PC-3 (cell line): ENCODE measurements around the gene CLIP3. TPM values are rescaled to one million over a fixed set of nuclear protein-coding genes. Genes with fewer than 3 reads are reported as not detected.

Source experiments
- ATAC-seq: fragments of 200-7000 bp; cut with Tn5 transposase; 2 replicates; pipeline ENCODE4 v1.9.1; 2020; ENCODE audit warnings: mild to moderate bottlenecking, moderate library complexity
- BruUV-seq: library from RNA; stranded (reverse); fragments of 400-500 nt; replicated peaks from 2 replicates; lab custom pipeline; 2021; lab: Mats Ljungman, UMichigan
- CTCF ChIA-PET: fragments of 300-600 bp; sonication (Branson Sonifier 250); formaldehyde crosslinking; loops from one replicate; lab custom pipeline; 2022; ENCODE audit warnings: antibody characterized with exemption; lab: Charles Lee
- POLR2A ChIA-PET: fragments of 300-600 bp; sonication (Branson Sonifier 250); formaldehyde crosslinking; loops from one replicate; lab custom pipeline; 2022; ENCODE audit warnings: antibody characterized with exemption; ENCODE audit not compliant: unreplicated experiment; lab: Charles Lee
- DNase-seq: peaks from one replicate; pipeline ENCODE4 v3.0.0-alpha.2; 2015
- H2AFZ ChIP-seq: fragments of 300-600 bp; sonication (generic); 2 replicates; pipeline ENCODE4 v1.6.0; 2016; ENCODE audit warnings: antibody characterized with exemption, low read length
- H3F3A ChIP-seq: fragments of 300-600 bp; sonication (generic); one replicate; pipeline ENCODE4 v1.6.0; 2017; ENCODE audit warnings: antibody characterized with exemption, low read length, control low read depth, mild to moderate bottlenecking; ENCODE audit not compliant: unreplicated experiment
- H3K27ac ChIP-seq: fragments of 300-600 bp; sonication (generic); 2 replicates; pipeline ENCODE4 v1.5.1; 2016; ENCODE audit warnings: mild to moderate bottlenecking, low read length
- H3K27me3 ChIP-seq: fragments of 300-600 bp; sonication (generic); 2 replicates; pipeline ENCODE4 v1.6.1; 2016; ENCODE audit warnings: low read length, mixed read lengths
- H3K36me3 ChIP-seq: fragments of 300-600 bp; sonication (generic); 2 replicates; pipeline ENCODE4 v1.6.1; 2016; ENCODE audit warnings: low read depth, mixed run types, low read length, mixed read lengths
- H3K4me1 ChIP-seq: fragments of 300-600 bp; sonication (generic); 2 replicates; pipeline ENCODE4 v1.5.1; 2016; ENCODE audit warnings: low read length; ENCODE audit not compliant: insufficient read depth
- H3K4me2 ChIP-seq: fragments of 300-600 bp; sonication (generic); 2 replicates; pipeline ENCODE4 v1.6.0; 2016; ENCODE audit warnings: low read length
- H3K4me3 ChIP-seq: fragments of 300-600 bp; sonication (generic); 2 replicates; pipeline ENCODE4 v1.5.1; 2016; ENCODE audit warnings: mild to moderate bottlenecking, low read length, mixed read lengths
- H3K79me2 ChIP-seq: fragments of 300-600 bp; sonication (generic); 2 replicates; pipeline ENCODE4 v1.6.1; 2017; ENCODE audit warnings: low read length, mixed read lengths
- H3K9ac ChIP-seq: fragments of 300-600 bp; sonication (generic); 2 replicates; pipeline ENCODE4 v1.6.0; 2016; ENCODE audit warnings: mild to moderate bottlenecking, low read length
- H3K9me2 ChIP-seq: fragments of 300-600 bp; sonication (generic); replicated peaks from 2 replicates; pipeline ENCODE4 v1.6.1; 2016; ENCODE audit warnings: mixed run types, low read length, mixed read lengths
- H3K9me3 ChIP-seq: fragments of 300-600 bp; sonication (generic); 2 replicates; pipeline ENCODE4 v1.6.1; 2016; ENCODE audit warnings: low read length, mixed read lengths
- H4K20me1 ChIP-seq: fragments of 300-600 bp; sonication (generic); 2 replicates; pipeline ENCODE4 v1.6.1; 2016; ENCODE audit warnings: low read length, mixed read lengths
- CTCF ChIP-seq: fragments of 300-600 bp; sonication (generic); conservative IDR thresholded peaks from 2 replicates; pipeline ENCODE4 v1.5.1; 2017; ENCODE audit warnings: antibody characterized with exemption, low read depth, mild to moderate bottlenecking, low read length
- EZH2 ChIP-seq: fragments of 300-600 bp; sonication (generic); IDR thresholded peaks from one replicate; pipeline ENCODE4 v1.6.1; 2017; ENCODE audit warnings: antibody characterized with exemption, mild to moderate bottlenecking, low read length; ENCODE audit not compliant: unreplicated experiment
- EZH2phosphoT487 ChIP-seq: fragments of 300-600 bp; sonication (generic); IDR thresholded peaks from 2 replicates; pipeline ENCODE4 v1.6.1; 2018; ENCODE audit warnings: mild to moderate bottlenecking, antibody characterized with exemption, low read length, borderline replicate concordance
- intact Hi-C: fragments of 100-400 bp; cut with micrococcal nuclease; formaldehyde crosslinking; loops from 2 replicates; pipeline ENCODE4 v1.9.0; 2023
- total RNA-seq: library from RNA; depleted of rRNA; stranded (reverse); fragments of >200 nt; gene quantifications from 2 replicates; pipeline ENCODE4 v1.2.3, GENCODE V29; 2014

Gene CLIP3
- total RNA-seq, 1 experiment from 2014 or later: 0.07 TPM

GRCh38 chr19:36009220-36009619 is 23.5 kb downstream of the CLIP3 start:
- H3K27me3 ChIP-seq: no peaks in the 10 kb centered on the region
- H2AFZ ChIP-seq: peak overlapping the region; percentile 65
- H3K4me2 ChIP-seq: peak overlapping the region; percentile 83
- no peak for TF ChIP-seq EZH2phosphoT487
- no peak for TF ChIP-seq CTCF
- no peak for TF ChIP-seq EZH2
- ATAC-seq (peak; percentile 60), DNase-seq (peak; percentile 56)
- H3K9me2 ChIP-seq: no peaks in the 10 kb centered on the region
- peak overlapping the region; percentile 56 for H3K4me3 ChIP-seq
- H3K27ac ChIP-seq: no peak overlapping the region
- H4K20me1 ChIP-seq: no peaks in the 10 kb centered on the region
- peaks cover 9% of the 10 kb centered on the region for H3K4me1 ChIP-seq
- intact Hi-C loops: no loop called here
- H3K36me3 ChIP-seq: no peaks in the 10 kb centered on the region
- H3K79me2 ChIP-seq: peaks cover 11% of the 10 kb centered on the region
- POLR2A ChIA-PET: no interaction called here
- no peaks in the 10 kb centered on the region for H3F3A ChIP-seq
- CTCF ChIA-PET: no interaction called here
- H3K9me3 ChIP-seq: no peaks in the 10 kb centered on the region
- H3K9ac ChIP-seq: peak overlapping the region; percentile 40; the same call in 1 of the 2 replicates
- no TSS peak for BruUV-seq

- H4K20me1 ChIP-seq: no peaks in the 10 kb centered on the region
- intact Hi-C loops: no loop called here
- ChIA-PET POLR2A (no interaction called here), CTCF (no interaction called here)
- peak within 1 kb of the TSS; percentile 83 for H3K4me2 ChIP-seq
- peak within 1 kb of the TSS; percentile 56 for H3K4me3 ChIP-seq
- H3K4me1 ChIP-seq: peaks cover 7% of the 10 kb centered on the region
- H3K36me3 ChIP-seq: no peaks in the 10 kb centered on the region
- peaks cover 6% of the 10 kb centered on the region for H3K79me2 ChIP-seq
- peak within 1 kb of the TSS; percentile 65 for H2AFZ ChIP-seq
- peak; percentile 51 for DNase-seq
- no peaks in the 10 kb centered on the region for H3K27me3 ChIP-seq
- H3K9me2 ChIP-seq: no peaks in the 10 kb centered on the region
- H3F3A ChIP-seq: no peaks in the 10 kb centered on the region
- no peaks in the 10 kb centered on the region for H3K9me3 ChIP-seq
- peak within 1 kb of the TSS; percentile 40; the same call in 1 of the 2 replicates for H3K9ac ChIP-seq
- H3K27ac ChIP-seq: no peak within 1 kb of the TSS
- no peak for TF ChIP-seq EZH2
- no peak for TF ChIP-seq CTCF
- no peak for TF ChIP-seq EZH2phosphoT487
- no TSS peak for BruUV-seq
- ATAC-seq: peak; percentile 64
Measured at GRCh38 chr19:36008336-36008978, 24.2 kb downstream of the CLIP3 start, which contains the start of gene SYNE4. TSS of gene SYNE4 (minus strand) at chr19:36008813. CDS start at chr19:36008681, 132 bp downstream.

- BruUV-seq: no TSS peak
- Histone ChIP-seq H3K79me2 (no peaks in the 10 kb centered on the region), H3K36me3 (no peaks in the 10 kb centered on the region), H2AFZ (no peak overlapping the region), H3K4me3 (no peak overlapping the region), H3K9me2 (no peaks in the 10 kb centered on the region), H3K27me3 (no peaks in the 10 kb centered on the region), H3K4me1 (peaks cover 5% of the 10 kb centered on the region), H4K20me1 (no peaks in the 10 kb centered on the region), H3F3A (no peaks in the 10 kb centered on the region), H3K27ac (no peak overlapping the region), H3K9me3 (no peaks in the 10 kb centered on the region), H3K4me2 (no peak overlapping the region), H3K9ac (no peak overlapping the region)
- ChIA-PET CTCF (no interaction called here), POLR2A (no interaction called here)
- no peak for ATAC-seq
- intact Hi-C loops: no loop called here
- TF ChIP-seq EZH2 (no peak), EZH2phosphoT487 (no peak), CTCF (no peak)
- no peak for DNase-seq
Measured at GRCh38 chr19:36006955-36007354, 25.7 kb downstream of the CLIP3 start.
